Measurements from ENCODE around the gene MAP3K7.
"Not testable (repeated sequence)": the region's sequence is repeated elsewhere in the genome, so short reads cannot be mapped to it uniquely, and the experiment has no call there.

Gene MAP3K7

DNA sequence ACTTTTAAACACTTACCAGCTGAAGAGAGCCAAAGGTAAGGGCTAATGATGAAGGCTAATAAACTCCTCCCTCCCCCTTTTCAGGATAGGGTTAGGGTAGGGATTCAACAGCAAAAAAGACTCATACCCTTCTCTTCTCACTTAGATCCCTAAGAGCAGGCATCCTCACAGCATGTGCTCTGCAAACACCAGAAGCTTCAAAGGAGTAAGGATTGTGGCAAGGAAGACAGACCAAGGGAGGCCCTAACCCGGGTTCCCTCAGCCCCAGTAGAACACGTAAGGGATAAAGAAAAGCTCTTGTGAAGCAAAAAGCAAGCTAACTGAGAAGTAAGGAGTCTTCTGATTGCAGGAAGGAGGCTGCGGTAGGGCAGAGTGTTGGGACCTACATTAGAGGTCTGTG is 11.6 kb downstream of the MAP3K7 start:
- DNase-seq = no peak

DNA sequence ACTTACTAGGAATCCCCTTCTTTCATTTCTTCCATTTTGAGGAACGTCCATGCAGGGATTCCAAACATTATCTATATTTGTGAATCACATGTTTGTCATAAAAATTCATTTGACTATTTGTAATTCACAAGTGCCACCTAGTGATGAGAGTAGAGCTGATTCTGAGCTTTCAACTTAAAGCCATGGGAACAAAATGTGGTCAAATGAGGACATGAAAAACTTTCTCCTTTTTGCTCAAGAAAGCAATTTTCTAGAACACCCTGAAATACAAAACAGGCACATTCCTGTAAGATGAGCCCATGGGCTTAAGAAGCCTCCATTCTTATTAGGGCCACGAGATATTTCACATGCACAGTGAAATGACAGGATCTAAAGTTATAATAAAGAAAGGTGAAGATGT is 12.3 kb downstream of the MAP3K7 start:
- no peak for DNase-seq

DNA sequence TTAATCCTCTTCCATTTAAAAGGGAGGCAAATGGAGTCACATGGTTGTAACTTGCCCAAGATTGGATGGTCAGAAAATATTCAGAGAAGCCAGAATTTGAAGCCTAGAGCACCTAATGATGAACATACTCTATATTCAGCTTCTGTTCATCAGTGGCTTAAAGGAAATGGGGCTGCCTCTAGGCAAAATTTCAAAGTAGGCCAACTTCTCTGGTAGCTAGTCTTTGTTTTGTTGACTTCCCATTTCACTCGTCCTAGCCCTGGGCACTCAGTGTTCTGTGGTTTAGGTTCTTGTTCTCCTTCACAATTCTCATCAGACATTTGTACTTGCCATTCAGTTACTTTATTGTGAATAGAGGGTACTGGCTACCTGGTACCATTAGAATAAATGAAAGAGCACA is 13.2 kb downstream of the MAP3K7 start:
- no peak for DNase-seq

DNA sequence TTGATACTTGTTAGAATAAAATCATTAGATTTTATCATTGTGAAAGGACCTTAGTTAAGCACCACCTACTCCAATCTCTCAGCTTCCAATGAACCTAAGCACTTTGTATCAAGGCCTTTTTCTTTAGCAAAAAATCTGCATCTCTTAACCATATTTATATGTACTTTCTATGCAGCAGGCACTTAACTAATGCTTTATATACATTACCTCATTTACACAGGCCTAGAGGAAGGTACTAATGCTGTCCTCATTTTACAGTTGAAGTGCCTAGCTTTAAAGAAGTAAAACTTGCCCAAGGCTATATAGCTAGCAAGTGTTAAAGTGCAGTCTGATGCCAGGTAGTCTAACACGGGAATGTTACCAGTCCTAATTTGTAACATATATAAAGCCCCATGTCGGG is 14.0 kb downstream of the MAP3K7 start:
- DNase-seq = no peak

DNA sequence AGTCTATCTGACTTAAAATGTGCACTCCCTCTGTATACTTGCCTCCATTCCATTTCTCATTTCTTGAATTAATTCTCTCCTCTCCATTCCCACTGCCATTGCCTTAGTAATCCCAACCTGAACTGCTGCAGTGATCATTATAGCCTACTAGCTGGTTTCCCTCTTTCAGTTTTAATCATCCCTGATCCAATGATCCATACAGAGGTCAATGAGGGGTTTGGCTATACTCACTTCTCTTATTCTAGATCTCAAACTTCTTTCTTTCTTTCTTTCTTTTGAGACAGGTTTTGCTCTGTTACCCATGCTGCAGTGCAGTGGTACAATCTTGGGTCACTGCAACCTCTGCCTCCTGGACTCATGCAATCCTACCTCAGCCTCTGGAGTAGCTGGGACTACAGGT is 17.6 kb downstream of the MAP3K7 start:
- DNase-seq = no peak

DNA sequence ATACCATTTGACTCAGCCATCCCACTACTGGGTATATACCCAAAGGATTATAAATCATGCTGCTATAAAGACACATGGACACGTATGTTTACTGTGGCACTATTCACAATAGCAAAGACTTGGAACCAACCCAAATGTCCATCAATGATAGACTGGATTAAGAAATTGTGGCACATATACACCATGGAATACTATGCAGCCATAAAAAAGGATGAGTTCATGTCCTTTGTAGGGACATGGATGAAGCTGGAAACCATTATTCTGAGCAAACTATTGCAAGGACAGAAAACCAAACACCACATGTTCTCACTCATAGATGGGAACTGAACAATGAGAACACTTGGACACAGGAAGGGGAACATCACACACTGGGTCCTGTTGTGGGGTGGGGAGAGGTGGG is 19.2 kb downstream of the MAP3K7 start:
- not testable (repeated sequence) for DNase-seq

DNA sequence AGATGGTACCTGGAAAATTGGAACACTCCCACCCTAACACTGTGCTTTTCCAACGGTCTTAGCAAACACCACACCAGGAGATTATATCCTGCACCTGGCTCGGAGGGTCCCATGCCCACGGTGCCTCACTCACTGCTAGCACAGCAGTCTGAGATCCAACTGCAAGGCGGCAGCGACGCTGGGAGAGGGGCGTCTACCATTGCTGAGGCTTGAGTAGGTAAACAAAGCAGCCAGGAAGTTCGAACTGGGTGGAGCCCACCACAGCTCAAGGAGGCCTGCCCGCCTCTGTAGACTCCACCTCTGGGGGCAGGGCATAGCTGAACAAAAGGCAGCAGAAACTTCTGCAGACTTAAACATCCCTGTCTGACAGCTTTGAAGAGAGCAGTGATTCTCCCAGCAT is 24.5 kb downstream of the MAP3K7 start:
- DNase-seq = not testable (repeated sequence)

DNA sequence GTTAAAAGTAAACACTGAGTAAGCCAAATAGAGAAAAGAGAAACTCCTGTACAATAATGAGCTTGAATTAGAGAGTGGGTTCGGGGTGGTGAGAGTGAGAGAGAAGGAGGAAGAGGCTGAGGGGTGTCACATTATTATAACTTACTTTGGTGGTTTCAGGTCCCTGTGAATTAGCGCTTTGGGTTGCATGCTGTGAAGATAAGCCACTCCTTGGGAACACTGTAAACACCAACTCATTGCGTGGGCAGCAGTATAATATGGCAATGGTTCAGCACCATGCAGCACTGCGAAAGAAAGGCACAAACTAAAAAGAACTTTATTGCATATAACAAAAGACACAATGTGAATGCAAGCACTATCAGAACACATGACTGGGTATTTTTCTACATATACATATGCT is 26.9 kb downstream of the MAP3K7 start:
- no peak for DNase-seq

DNA sequence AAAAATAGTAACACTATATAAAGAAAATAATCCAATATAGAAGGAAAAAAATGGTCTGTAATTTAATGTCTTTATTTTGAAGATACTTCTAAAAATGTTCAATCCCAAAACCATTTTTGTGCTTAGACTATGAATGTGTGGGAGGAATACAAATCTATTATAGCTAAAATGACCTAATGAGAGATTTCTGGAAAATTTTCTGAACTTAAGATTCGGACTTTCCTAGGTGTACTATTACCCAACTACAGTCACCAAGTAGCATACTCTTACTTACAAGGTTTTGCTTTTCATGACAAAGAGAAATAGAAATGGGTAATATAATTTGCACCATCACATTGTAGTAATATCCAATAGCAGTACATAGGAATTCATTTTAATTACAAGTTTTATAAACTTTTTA is 29.9 kb downstream of the MAP3K7 start:
- no peak for DNase-seq

DNA sequence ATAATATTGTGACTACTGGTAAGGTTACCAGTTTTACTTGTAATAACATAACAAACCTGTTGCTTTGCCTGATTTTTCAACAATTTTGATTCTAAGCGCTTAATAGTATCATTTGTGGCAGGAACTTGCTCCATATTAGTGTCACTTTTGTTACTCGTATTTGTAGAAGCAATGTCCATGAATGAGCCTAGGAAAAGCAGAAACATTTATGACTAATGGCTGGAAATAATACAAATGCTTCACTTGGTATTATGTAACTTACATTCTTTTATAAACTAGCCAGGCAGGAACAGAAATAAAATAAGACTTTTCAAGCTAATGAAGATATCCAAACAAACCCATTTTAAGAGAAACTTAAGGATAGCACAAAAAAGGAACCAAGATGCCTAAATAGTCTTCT is 38.9 kb downstream of the MAP3K7 start:
- no peak for DNase-seq

DNA sequence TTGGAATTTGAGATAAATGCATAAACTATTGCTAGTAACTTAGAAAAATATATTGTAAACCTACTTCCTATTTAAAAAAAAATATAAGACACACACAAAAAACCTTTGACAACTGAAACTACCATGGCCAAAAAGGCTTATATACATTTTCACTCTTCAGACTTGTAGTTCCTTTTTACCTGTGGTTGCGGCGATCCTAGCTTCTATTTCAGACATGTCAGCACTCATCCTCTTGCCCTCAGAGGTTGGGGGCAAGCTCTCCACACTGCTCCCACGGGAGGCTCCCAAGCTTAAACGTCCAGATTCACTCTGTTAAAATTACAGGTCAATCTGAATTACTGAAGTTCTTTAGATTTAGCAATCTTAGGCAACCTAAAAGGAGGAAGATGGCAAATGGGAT is 39.8 kb downstream of the MAP3K7 start:
- no peak for DNase-seq

DNA sequence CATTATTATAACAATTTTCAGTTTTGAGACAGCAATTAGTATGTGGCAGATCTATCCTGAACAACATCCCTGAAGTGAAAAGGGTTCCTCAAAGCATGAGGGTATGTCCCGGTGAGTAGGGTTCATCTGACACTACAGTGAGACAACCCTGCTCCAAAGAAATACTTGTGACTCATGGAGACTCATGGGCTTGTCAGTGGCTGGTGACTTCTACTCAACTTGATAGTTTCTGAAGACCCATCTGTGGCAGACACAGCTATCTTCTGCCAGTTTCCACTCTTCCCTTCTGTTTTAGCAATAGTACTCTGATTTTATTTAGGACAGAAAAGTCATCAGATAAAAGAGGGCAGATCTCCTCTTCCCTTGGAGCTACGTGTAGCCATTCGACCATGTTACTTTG is 41.4 kb downstream of the MAP3K7 start:
- no peak for DNase-seq

DNA sequence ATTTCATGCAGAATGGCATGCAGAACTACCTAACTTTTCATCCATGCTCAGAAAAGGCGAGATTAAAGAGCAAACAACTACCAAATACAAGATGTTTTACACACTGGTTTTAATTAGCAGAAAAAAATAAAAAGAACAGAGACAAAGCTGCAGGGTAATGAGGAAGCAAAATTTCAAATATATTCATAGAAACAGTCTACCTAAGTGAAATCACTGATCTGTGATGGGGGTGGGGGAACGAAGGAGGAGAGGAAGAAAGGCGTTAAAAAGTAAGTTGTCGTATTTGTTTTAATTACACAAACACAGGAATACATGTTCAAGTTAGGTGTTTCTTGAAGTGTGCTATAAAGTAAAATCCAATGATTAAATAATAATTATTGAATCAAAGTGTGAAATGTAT is 42.1 kb downstream of the MAP3K7 start:
- no peak for DNase-seq

DNA sequence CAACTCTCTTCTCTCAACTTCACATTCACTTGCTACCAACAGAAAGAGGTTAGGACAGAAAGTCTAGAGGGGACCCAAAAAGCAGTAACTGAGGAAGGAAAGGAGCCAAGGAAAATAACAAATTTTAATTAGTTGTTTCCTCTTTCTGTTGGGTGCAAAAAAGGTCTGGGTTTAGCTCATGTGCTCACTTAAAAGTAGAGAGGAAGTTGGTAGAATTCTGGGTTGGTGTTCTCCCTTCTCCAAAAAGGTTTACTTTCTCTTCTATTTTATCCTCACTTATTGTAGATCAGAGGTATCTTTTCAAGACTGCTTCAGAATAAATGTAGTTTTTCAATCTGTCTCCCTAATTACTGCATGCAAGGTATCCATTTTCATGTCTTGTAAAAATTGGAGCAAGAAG is 42.8 kb downstream of the MAP3K7 start:
- no peak for DNase-seq

DNA sequence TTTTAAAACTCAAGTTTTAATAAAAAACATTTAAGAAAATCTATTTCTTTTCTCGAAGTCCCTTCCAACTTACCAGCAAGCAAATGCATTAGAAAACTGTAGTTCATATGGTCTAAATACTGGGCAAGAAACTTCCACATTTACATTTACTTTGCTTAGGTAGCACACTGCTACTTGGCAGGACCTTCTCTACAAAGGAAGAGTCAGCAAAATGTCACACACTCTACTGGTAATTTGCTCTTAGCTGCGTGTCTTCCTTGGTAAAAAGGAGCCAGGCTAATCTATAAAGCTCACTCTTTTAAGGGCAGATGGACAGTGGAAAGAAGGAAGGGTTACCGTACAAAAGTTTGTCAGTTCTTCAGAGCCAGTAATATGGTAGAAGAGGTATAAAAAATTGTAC is 45.7 kb downstream of the MAP3K7 start:
- no peak for DNase-seq

DNA sequence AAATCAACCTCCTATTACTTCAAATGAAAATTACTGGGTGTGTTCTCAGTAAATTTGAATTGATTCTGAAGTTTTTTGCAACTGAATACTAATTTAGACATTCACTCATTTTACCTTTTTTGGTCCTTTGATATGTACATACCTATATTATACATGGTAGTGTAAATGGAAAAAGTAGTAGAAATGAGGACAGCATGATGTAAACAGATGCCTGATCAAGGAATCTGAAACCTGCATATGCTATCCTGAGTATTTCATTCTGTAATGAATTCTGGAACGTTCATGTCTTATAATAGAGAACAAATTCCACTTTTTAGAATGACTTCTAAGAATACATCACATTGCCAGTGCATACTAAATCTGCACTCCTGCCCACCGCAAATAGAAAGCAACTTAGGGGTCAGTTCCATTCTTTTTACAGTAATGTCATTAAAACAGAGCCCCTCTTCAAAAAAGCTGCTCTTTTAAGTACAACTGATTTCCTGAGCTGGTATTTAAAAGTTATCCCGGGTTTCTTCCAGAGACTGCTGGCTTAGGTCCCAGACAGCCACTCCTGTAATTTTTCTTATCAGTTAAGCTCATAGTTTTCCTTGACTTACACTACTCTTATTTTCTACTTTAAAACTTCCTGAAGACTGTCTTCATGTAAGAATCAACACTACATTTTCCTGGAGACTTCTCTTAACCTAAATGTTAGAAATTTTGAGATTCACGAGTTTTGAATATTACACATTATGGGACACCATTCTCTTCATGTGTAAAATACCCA is 48.4 kb downstream of the MAP3K7 start:
- DNase-seq = no peak

DNA sequence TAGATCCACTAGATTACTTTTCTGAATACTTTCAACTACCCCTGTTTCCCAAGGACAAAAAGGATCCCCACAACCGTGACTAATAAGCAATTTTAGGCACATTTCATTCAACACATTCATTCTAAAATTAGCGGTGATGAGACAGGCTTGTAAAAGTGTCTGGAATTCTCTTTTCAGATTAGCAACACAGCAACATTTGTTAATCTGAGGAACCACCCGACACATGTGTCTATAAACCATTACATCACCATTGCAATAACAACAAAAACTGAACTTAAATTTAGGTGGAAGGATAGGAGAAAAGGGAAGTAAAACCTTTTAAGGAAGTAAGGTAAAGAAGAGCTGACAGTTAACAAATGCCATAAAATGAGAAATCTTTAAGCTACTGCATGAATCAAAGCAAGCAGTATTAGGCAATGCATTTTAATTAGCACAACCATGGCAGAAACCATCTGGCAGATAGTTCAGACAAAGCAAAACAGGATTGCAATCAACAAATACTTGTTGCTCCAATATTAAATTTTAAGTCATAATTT is 49.1 kb downstream of the MAP3K7 start:
- no peak for DNase-seq

DNA sequence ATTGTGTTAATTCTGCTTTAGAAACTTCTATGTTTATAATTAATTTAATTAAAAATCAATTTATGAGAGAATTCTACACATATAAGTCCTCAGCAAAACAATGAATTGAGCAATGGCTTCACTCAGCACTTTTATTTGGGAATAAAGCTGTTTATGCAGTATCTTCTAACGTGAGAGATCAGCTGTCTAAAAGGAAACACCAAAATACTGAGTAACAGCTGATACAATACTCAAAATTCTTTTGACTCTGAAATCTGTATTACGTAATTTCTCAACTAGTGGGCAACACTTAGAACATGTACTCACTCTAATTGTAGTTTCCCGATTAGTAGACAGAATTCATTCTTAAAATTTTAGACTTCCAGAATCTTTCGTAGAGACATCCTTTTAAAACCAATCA is 49.8 kb downstream of the MAP3K7 start:
- DNase-seq = no peak

DNA sequence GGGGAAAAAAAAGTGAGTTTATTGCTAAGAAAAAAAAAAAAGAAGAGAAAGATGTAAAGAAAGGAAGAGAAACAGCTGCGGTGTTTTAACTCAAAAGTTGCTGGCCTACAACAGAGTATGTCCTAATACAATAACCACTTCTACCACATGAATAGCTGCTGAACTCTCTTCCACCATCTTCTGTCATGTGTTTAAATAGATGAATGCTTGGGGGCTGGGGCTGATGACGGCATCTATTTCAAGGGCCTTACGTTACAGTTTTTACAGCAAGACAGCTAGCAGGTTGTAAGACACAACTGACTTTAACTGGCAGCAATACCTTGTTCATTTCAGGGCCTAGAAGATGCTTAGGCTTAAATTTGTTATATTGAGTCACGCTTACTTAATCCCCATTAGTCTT is 50.4 kb downstream of the MAP3K7 start:
- DNase-seq = no peak

DNA sequence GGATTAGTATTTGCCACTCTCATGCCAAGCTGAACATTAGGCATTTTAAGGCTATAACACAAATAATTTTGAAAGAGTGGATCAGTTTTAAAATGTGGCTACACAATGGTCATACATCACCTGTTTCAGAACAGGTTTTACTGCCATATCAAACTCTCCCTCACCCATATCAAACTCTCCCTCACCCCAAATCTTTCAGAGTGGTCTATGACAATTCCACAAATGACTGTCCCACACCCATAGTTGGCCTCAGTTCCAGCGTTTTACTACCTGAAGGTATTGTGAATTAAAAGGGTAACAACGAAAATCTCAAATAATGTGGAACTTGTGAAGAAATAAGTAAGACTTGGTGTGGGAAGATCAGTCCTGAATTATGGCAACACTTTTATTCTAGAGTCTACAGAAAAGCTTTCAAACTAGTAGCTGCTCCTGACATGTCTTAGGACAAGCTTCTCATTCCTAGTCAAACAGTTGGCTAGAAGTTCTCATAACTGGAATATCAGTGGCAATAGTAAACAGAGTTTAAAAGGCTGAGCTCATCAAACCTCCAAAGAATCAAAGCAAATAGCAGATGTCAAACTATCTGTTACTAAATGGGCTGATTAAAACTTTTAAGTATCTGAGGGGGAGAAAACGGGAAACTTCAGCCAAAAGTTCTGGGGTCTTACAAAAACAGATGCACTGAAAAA is 52.4 kb downstream of the MAP3K7 start:
- no peak for DNase-seq

DNA sequence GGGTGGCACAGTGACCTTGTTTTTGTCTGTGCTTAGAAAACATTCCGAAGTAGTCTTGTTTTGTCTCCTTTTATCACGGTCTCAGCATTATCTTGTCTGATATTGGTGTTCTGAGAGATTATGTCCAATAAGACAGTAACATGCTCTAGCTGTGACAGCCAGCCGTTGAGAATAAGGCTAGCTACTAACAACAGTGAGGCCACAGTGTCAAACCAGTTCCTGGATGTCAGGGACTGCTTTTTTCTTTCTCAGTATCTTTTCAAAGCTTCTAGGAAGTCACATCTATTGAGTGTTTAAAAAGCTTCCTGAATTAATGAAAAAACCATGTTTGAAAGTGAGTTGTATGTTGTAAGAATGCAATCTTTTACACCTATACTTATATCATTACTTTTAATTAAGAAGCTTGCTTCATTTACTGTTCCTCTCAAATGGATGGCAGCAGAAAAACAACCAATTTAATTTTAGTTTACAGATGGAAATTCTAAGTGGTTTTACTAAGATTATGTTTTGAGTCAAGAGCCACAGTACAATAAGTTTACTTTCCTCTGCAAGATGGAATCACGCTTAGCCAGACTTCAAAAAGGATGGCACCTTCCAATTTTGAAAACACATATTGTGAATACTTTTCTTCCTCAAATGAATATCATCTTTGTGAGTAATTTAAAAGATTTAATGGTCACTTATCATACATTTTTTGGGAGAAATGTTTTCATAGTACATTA is 53.1 kb downstream of the MAP3K7 start:
- no peak for DNase-seq

DNA sequence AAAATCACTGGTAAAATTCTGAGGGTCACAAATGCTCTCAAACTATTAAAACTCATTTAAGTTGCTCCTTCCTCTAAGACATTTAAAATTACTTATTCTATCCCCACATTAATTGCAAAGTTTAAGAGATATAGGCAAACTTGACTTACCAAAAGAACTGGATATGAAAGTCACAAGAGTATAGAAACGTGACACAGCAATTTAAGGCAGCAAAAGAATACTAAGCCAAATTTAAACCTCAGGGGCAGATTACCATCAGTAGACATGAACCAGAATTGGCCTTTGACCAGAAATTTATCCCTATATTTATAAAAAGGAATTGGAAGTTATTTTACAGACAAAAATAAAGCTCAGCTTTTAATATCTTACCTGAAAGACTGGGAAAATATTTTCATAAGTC is 56.0 kb downstream of the MAP3K7 start:
- no peak for DNase-seq

DNA sequence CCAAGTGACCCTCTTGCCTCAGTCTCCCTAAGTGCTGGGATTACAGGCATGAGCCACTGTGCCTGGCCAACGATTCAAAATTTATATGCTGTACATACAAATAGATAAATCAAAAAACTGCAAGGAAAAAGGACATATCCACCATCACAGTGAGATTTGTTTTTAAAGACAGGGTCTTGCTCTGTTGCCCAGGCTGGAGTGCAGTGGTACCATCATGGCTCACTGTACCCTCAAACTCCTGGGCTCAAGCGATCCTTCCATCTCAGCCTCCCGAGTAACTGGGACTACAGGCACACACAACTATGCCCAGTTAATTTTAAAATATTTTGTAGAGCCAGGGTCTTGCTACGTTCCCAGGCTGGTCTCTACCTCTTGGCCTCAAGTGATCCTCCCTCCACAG is 61.5 kb downstream of the MAP3K7 start:
- DNase-seq = no peak

DNA sequence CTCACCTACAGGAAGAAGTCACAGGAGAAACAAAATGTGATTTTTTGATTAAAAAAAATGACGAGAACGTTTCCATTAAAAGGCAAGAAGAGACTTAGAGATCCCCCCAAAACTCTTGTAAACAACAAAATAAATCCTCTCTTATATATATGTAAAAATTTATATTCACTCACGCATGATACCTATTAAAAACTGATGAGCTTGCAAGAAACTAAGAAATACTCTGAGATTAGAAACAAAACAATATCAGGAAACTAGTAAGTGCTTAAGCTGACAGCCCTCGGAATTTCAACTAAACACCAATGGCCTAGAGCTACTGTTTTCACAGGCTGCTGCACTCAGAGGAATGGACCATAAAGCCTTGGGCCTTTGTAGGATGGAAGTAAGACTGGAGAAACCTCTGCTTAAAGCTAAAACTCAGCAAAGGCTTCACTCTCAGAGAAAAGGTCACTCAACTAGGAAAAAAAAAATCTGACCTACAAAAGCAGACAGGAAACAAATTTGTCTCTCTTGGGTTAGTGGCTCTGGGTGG is 63.0 kb downstream of the MAP3K7 start:
- no peak for DNase-seq

Data from NCI-H1436 treated with DMSO at 0.1 percent for 48 hours (cell line).